NCI-H82 treated with DMSO at 0.1 percent for 48 hours (cell line): ENCODE results near the gene FDX2.
"Not testable (repeated sequence)": the region's sequence is repeated elsewhere in the genome, so short reads cannot be mapped to it uniquely, and the experiment has no call there.

ENCODE experiments used
- DNase-seq: peaks from one replicate; lab custom pipeline; 2025; ENCODE audit not compliant: unreplicated experiment; lab: John Stamatoyannopoulos, UW

FDX2 gene

DNA sequence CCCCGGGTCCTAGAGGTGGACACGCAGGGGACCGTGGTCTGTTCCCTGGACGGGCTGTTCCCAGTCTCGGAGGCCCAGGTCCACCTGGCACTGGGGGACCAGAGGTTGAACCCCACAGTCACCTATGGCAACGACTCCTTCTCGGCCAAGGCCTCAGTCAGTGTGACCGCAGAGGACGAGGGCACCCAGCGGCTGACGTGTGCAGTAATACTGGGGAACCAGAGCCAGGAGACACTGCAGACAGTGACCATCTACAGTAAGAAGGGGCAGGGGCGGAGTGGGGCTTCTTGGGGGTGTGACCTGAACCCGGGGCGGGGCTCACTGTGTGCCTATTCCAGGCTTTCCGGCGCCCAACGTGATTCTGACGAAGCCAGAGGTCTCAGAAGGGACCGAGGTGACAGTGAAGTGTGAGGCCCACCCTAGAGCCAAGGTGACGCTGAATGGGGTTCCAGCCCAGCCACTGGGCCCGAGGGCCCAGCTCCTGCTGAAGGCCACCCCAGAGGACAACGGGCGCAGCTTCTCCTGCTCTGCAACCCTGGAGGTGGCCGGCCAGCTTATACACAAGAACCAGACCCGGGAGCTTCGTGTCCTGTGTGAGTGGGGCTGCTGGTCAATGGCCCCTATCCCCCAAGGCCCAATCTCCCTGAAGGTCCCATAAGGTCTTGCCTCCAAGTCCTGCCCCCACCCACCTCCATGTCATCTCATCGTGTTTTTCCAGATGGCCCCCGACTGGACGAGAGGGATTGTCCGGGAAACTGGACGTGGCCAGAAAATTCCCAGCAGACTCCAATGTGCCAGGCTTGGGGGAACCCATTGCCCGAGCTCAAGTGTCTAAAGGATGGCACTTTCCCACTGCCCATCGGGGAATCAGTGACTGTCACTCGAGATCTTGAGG, 31.5 kb downstream of the FDX2 start:
- no peak for DNase-seq

DNA sequence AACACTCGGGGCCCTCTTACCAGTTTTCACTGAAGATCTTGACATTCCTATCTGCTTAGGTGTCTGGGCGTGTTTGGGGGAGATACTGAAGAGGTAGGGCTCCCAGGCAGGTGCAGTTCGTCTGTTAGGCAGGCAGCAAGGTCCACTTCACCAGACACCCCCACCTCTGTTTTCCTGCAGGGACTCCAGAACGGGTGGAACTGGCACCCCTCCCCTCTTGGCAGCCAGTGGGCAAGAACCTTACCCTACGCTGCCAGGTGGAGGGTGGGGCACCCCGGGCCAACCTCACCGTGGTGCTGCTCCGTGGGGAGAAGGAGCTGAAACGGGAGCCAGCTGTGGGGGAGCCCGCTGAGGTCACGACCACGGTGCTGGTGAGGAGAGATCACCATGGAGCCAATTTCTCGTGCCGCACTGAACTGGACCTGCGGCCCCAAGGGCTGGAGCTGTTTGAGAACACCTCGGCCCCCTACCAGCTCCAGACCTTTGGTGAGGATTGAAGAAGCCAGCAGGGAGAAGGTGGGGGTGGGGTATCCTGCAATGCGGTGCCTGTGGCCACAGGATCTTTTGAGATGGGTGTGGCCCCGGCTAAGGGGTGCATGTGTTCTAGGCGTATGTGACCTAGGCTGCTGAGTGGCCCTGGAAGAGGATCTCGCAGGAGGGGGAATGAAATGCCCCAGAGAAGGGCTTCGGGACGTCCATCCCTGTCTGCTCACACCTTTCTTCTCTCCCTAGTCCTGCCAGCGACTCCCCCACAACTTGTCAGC, 32.3 kb downstream of the FDX2 start:
- DNase-seq = no peak

DNA sequence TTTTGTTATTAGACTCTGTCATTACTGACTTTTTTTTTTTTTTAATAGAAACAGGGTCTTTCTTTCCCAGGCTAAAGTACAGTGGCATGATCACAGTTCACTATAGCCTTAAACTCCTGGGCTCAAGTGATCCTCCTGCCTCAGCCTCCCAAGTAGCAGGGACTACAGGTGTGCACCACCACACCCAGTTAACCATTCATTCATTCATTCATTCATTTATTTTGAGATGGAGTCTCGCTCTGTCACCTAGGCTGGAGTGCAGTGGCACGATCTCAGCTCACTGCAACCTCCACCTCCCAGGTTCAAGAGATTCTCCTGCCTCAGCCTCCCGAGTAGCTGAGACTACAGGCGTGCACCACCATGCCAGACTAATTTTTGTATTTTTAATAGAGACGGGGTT, 33.8 kb downstream of the FDX2 start:
- not testable (repeated sequence) for DNase-seq

DNA sequence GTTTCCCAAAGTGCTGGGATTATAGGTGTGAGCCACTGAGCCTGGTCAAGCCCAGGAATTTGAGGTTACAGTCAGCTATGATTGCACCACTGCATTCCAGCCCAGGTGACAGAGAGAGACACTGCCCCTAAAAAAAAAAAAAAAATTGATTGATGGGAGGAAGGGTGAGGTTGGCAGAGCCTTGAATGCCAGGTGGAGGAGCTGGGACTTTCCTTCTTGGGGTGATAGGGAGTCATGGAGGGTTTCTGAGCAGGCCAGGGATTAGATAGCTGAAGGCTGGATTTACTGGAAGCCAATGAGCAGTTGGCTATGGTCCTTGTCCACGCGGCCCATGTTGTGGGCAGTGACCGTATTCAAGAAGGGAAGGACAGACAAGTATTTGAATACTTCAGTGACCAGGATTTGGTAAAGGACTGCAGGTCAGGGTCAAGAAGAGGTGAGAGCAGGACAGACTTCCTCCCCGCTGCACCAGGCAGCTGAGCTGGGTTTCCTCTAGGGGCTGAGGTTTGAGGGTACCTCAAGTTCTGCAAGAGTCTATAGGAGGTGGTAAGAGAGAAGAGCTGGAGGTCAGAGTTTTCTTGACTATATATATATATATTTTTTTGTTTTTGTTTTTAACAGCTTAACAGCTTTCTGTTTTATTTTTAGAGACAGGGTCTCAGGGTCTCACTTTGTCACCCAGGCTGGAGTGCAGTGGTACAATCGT, 35.9 kb downstream of the FDX2 start:
- no peak for DNase-seq

DNA sequence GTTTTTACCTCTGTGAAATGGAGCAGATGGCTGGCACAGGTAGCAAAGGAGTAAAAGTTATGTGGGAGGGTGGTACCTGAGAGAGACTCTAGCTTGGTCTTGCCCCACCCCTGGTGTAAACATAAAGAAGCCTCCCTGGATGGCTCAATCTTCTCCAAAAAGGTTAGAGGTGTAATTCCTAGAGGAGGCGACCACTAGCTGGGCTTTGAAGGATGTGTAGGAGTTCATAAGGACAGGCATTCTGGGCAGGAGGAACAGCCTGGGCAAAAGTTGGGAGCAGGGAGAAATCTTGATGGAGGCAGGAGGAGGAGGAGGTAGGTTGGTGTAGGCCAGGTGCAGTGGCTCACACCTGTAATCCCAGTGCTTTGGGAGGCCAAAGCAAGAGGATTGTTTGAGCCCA, 36.9 kb downstream of the FDX2 start:
- DNase-seq = no peak

DNA sequence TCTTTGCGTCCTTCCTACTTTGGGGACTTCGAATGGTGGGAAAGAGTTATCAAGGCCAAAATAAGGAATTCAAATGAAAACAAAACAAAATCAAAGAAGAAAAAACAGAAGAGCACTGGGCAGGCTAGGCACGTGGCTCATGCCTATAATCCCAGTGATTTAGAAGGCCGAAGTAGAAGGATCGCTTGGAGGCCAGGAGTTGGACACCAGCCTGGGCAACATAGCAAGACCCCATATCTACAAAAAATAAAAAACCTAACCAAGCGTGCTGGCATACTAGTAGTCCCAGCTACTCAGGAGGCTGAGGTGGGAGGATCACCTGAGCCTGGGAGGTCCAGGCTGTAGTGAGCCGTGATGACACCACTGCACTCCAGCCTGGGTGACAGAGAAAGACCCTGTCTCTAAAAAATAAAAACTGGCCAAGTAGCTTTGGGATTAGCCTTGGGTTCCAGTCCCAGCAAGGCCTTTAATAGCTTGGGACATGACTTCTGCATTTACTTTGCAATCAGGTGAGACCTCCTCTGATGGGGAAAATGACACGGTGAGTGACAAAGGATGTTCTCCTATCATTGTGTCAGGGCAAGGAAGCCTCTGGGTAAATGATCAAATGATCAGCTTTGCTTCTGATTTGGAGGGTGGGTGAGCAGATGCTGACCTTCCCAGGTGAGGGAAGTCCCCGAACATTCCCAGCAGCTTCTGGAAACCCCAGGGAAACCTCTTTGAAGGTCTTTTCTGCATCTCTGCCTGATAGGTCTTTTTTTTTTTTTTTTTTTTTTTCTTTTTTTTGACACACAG, 37.8 kb downstream of the FDX2 start:
- no peak for DNase-seq

DNA sequence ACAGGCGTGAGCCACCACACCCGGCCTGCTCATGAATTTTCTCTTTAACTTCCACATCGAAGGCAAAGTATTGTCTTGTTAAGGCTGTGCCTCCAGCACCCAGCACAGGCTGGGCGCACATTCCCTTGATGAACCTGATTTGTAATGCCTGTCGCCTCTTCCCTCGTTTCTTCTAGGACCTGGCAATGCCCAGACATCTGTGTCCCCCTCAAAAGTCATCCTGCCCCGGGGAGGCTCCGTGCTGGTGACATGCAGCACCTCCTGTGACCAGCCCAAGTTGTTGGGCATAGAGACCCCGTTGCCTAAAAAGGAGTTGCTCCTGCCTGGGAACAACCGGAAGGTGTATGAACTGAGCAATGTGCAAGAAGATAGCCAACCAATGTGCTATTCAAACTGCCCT, 41.2 kb downstream of the FDX2 start:
- no peak for DNase-seq

DNA sequence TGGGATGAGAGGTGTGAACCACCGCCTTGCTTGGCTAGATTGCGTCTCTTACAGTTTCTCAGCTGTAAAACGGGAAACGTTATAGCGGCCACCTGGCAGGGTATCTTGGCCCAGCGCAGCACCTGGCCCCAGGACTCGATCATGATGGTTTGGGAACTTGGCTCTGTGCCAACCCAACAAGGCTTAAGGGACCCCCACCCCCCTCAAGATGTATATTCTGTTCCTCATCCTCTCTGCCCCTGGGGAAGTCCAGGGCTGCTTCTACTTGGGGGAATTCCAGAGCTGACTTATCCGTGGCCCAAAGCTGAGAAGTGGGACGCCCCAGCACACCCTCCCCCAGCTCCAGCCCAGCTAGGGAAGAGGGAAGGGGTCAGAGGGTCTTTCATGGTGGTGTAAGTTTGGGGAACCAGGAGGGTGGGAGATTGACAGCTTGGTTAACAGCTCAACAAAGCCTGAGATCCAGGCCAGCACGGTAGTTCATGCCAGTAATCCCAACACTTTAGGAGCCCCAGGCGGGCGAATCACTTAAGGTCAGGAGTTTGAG, 44.2 kb downstream of the FDX2 start:
- no peak for DNase-seq

DNA sequence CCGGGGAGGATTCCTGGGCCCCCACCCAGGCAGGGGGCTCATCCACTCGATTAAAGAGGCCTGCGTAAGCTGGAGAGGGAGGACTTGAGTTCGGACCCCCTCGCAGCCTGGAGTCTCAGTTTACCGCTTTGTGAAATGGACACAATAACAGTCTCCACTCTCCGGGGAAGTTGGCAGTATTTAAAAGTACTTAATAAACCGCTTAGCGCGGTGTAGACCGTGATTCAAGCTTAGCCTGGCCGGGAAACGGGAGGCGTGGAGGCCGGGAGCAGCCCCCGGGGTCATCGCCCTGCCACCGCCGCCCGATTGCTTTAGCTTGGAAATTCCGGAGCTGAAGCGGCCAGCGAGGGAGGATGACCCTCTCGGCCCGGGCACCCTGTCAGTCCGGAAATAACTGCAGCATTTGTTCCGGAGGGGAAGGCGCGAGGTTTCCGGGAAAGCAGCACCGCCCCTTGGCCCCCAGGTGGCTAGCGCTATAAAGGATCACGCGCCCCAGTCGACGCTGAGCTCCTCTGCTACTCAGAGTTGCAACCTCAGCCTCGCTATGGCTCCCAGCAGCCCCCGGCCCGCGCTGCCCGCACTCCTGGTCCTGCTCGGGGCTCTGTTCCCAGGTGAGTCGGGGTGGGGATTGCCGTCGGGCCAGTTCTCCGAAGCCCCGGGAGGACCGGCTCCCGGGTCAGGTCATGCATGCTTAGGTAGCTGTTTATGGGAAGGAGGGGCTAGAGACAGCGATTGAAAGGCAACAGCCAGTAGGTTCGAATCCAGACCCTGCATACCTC, 45.0 kb downstream of the FDX2 start, which contains the start of gene ICAM1:
Gene ICAM1 (plus strand): TSS at position 505 of the 779 bp plus-strand sequence. CDS start 40 bp downstream, at position 545.
- DNase-seq = no peak

DNA sequence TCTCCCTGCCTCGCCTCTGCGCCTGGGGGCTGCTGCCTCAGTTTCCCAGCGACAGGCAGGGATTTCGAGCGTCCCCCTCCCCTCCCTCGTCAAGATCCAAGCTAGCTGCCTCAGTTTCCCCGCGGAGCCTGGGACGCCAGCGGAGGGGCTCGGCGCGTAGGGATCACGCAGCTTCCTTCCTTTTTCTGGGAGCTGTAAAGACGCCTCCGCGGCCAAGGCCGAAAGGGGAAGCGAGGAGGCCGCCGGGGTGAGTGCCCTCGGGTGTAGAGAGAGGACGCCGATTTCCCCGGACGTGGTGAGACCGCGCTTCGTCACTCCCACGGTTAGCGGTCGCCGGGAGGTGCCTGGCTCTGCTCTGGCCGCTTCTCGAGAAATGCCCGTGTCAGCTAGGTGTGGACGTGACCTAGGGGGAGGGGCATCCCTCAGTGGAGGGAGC, 45.6 kb downstream of the FDX2 start:
- DNase-seq = no peak

DNA sequence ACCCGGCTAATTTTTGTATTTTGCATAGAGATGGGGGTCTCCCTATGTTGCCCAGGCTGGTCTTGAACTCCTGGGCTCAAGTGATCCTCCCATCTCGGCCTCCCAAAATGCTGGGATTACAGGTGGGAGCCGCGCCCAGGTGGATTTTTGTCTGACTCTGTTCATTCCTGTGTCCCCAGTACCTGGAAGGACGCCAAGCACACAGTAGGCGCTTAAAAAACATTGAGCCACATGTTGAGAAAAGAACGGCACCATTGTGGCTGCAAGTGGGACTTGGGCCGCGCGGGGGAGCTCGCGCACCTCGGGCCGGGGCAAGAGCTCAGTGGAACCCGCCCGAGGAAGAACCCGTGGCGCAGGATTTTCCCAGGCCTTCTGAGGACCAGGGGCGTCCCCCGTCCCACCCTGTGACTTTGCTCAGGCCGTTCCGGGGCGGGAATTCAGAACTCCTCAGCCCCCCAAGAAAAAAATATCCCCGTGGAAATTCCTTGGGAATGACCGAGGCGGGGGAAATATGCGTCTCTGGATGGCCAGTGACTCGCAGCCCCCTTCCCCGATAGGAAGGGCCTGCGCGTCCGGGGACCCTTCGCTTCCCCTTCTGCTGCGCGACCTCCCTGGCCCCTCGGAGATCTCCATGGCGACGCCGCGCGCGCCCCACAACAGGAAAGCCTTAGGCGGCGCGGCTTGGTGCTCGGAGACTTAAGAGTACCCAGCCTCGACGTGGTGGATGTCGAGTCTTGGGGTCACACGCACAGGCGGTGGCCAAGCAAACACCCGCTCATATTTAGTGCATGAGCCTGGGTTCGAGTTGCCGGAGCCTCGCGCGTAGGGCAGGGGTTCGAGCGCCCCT, 46.3 kb downstream of the FDX2 start:
- peak; percentile 15 for DNase-seq

DNA sequence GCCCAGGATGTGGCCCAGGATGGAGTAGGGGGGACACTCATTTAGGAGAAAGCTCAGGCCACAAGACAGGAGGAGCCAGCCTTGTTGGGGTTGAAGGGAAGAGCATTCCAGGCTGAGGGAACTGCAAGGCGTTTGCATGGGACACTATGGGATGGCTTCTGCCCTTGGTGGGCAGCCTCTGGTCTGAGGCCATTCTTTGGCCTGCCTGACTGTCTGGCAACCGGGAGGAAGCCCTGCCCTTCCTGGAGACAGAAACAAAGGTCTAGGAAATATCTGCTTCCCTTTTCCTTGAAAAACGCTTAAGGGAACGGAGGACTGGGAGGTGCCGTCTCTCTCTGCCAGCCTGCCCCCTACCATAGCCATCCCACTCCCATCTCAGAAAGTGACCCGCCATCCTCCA, 47.7 kb downstream of the FDX2 start:
- DNase-seq = no peak

DNA sequence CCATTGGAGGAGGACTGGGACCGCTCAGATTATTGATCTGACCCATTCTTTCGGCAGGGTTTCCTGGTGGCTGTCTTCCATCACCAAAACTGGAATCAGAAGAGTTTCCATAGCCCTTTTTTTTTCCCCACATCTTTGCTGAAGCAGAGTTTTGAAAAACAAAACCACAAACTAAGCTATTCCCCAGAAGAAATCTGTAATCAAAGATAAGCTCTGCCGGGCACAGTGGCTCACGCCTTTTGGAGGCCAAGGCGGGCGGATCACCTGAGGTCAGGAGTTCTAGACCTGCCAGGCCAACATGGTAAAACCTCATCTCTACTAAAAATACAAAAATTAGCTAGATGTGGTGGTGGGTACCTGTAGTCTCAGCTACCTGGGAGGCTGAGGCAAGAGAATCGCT, 49.1 kb downstream of the FDX2 start:
- DNase-seq = no peak

DNA sequence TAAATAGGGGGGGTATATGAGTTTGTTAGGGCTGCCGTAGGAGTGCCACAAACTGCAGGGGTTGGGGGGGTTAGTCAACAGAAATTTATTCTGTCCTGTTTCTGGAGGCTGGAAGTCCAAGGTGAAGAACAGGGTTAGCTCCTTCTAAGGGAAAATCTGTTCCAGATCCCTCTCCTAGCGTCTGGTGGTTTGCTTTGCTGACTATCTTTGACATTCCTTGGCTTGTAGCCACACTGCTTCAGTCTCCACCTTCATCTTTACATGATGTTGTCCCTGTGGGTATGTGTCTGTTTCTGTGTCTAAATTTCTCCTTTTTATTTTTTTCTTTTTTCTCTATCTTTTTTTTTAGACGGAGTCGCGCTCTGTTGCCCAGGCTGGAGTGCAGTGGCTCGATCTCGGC, 53.0 kb downstream of the FDX2 start:
- no peak for DNase-seq

DNA sequence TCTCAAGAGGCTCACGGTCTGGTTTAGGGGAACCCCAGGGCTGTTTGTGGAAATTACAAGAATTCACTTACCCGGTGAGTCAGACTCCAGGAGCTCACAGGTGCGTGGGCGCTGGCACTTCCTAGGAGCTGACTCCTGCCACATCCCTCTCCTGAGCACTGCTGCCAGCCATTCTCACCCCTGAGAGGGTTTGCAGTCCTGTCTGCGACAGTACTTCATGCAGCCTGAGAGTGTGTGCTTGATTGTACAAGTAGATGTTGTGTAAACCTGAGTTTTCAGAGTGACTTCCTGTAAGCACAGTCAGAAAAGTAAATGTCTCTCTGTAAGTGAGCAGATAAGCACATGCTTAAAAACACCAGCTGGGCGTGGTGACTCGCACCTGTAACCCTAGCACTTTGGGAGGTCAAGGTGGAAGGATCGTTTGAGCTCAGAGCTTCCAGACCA, 55.7 kb downstream of the FDX2 start:
- no peak for DNase-seq
